SK-N-SH treated with all-trans-retinoic acid at 6 μM for 48 hours (cell line): ENCODE measurements around the gene TECPR1.

Experiments used
- BACH2 ChIP-seq: fragments of 250-450 bp; sonication (Bioruptor Pico); IDR thresholded peaks from 2 replicates; pipeline ENCODE4 v1.9.0; 2021; ENCODE audit warnings: mild to moderate bottlenecking, borderline replicate concordance
- RARB ChIP-seq: fragments of 250-450 bp; sonication (Bioruptor Pico); IDR thresholded peaks from 2 replicates; pipeline ENCODE4 v1.8.0; 2021; ENCODE audit warnings: mild to moderate bottlenecking, moderate library complexity
- TF ChIP-seq, protein P1 (sequence below): fragments of 250-450 bp; sonication (Bioruptor Pico); IDR thresholded peaks from 2 replicates; pipeline ENCODE4 v1.5.0; 2020; ENCODE audit warnings: mild to moderate bottlenecking, moderate library complexity
- TF ChIP-seq, protein P2 (sequence below): fragments of 250-450 bp; sonication (Bioruptor Pico); IDR thresholded peaks from 2 replicates; pipeline ENCODE4 v1.8.0; 2020; ENCODE audit warnings: mild to moderate bottlenecking, moderate library complexity, borderline replicate concordance
- TF ChIP-seq, protein P3 (sequence below): fragments of 250-450 bp; sonication (Bioruptor Pico); IDR thresholded peaks from 2 replicates; pipeline ENCODE4 v1.5.1; 2020; ENCODE audit warnings: low read depth, mild to moderate bottlenecking, moderate library complexity

DNA sequence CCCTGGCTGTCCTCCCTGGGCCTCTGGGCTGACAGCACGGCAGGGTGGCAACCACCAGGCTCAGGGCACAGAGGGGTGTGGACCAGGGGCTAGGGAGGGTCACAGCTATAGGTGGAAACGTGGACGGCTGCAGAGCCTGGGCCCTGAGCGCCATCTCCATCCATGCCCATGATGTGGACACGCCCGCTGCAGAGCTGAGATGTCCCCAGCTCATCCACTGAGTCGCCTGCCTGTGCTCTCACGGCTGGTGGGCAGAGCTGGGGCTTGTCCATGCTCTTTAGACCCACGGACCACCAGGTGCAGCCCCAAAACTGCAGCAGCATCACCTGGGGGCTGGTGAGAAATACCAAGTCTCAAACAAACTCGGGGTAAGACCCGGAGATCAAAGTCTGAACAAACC is 16.1 kb downstream of the TECPR1 start:
- no peak for TF ChIP-seq RARB (CRISPR knock-in tag)
- TF ChIP-seq BACH2 (CRISPR knock-in tag), result no peak
- TF ChIP-seq, protein P1, sequence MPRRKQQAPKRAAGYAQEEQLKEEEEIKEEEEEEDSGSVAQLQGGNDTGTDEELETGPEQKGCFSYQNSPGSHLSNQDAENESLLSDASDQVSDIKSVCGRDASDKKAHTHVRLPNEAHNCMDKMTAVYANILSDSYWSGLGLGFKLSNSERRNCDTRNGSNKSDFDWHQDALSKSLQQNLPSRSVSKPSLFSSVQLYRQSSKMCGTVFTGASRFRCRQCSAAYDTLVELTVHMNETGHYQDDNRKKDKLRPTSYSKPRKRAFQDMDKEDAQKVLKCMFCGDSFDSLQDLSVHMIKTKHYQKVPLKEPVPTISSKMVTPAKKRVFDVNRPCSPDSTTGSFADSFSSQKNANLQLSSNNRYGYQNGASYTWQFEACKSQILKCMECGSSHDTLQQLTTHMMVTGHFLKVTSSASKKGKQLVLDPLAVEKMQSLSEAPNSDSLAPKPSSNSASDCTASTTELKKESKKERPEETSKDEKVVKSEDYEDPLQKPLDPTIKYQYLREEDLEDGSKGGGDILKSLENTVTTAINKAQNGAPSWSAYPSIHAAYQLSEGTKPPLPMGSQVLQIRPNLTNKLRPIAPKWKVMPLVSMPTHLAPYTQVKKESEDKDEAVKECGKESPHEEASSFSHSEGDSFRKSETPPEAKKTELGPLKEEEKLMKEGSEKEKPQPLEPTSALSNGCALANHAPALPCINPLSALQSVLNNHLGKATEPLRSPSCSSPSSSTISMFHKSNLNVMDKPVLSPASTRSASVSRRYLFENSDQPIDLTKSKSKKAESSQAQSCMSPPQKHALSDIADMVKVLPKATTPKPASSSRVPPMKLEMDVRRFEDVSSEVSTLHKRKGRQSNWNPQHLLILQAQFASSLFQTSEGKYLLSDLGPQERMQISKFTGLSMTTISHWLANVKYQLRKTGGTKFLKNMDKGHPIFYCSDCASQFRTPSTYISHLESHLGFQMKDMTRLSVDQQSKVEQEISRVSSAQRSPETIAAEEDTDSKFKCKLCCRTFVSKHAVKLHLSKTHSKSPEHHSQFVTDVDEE (CRISPR knock-in tag), result no peak
- TF ChIP-seq, protein P2, sequence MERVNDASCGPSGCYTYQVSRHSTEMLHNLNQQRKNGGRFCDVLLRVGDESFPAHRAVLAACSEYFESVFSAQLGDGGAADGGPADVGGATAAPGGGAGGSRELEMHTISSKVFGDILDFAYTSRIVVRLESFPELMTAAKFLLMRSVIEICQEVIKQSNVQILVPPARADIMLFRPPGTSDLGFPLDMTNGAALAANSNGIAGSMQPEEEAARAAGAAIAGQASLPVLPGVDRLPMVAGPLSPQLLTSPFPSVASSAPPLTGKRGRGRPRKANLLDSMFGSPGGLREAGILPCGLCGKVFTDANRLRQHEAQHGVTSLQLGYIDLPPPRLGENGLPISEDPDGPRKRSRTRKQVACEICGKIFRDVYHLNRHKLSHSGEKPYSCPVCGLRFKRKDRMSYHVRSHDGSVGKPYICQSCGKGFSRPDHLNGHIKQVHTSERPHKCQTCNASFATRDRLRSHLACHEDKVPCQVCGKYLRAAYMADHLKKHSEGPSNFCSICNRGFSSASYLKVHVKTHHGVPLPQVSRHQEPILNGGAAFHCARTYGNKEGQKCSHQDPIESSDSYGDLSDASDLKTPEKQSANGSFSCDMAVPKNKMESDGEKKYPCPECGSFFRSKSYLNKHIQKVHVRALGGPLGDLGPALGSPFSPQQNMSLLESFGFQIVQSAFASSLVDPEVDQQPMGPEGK (CRISPR knock-in tag), result no peak
- TF ChIP-seq, protein P3, sequence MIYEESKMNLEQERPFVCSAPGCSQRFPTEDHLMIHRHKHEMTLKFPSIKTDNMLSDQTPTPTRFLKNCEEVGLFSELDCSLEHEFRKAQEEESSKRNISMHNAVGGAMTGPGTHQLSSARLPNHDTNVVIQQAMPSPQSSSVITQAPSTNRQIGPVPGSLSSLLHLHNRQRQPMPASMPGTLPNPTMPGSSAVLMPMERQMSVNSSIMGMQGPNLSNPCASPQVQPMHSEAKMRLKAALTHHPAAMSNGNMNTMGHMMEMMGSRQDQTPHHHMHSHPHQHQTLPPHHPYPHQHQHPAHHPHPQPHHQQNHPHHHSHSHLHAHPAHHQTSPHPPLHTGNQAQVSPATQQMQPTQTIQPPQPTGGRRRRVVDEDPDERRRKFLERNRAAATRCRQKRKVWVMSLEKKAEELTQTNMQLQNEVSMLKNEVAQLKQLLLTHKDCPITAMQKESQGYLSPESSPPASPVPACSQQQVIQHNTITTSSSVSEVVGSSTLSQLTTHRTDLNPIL (CRISPR knock-in tag), result no peak
